Measurements from ENCODE around the gene SERPINB2. TPM values are rescaled to one million over a fixed set of nuclear protein-coding genes. Genes with fewer than 3 reads are reported as not detected.

SERPINB2 gene
- total RNA-seq, 1 experiment from 2014 or later: not detected

DNA sequence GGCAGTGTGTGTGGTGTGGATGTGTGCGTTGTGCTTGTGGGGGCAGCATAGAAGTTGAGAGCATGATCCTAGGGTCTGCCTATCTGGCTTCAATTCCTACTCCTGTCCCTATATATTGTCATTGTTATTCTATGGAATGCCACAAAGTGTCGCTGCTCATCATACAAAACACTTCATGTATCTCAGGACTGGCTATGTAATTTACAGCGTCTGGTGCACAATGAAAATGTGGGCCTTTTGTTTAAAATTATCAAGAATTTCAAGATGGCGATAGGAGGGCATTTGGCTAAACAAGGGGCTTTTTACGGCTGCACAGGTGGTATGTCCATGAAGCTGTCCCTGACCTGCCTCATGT lies 3.4 kb downstream of the SERPINB2 start:
- TF ChIP-seq ZNF317 (CRISPR knock-in tag; IDR thresholded peaks at IDR 0.05; ENCODE audit: borderline replicate concordance, low read depth): no peak
- no peak for TF ChIP-seq TEAD1 (CRISPR knock-in tag; IDR thresholded peaks at IDR 0.05)
- no peak for TF ChIP-seq NR2C2 (CRISPR knock-in tag; IDR thresholded peaks at IDR 0.05)
- Mint-ChIP-seq H3K27ac (no peak overlapping the region), H3K4me3 (no peak overlapping the region), H3K27me3 (ENCODE audit: low read depth) (no peaks in the 10 kb centered on the region), H3K4me1 (no peaks in the 10 kb centered on the region), H3K9me3 (no peaks in the 10 kb centered on the region), H3K36me3 (no peaks in the 10 kb centered on the region)
- ChIA-PET POLR2A (no interaction called here), CTCF (no interaction called here)
- DNase-seq (ENCODE audit: low spot score) (no peak), ATAC-seq (no peak)

GRCh38 chr18:63892566-63892965 lies 5.1 kb downstream of the SERPINB2 start:
- CTCF ChIA-PET: no interaction called here

More at GRCh38 chr18:63892566-63892965, 5.1 kb downstream of the SERPINB2 start:
- TF ChIP-seq ZNF425 (CRISPR knock-in tag; conservative IDR thresholded peaks at IDR 0.05) (no peak), E2F1 (CRISPR knock-in tag; IDR thresholded peaks at IDR 0.05) (no peak), GTF2I (CRISPR knock-in tag; conservative IDR thresholded peaks at IDR 0.05) (no peak), AR (CRISPR knock-in tag; IDR thresholded peaks at IDR 0.05) (no peak), ZNF671 (CRISPR knock-in tag; IDR thresholded peaks at IDR 0.05) (no peak), ZNF138 (CRISPR knock-in tag; conservative IDR thresholded peaks at IDR 0.05) (no peak), NFE2L1 (CRISPR knock-in tag; IDR thresholded peaks at IDR 0.05) (no peak), ZSCAN18 (CRISPR knock-in tag; IDR thresholded peaks at IDR 0.05) (no peak), FOXP1 (CRISPR knock-in tag; IDR thresholded peaks at IDR 0.05; ENCODE audit: borderline replicate concordance) (no peak), SMAD3 (CRISPR knock-in tag; IDR thresholded peaks at IDR 0.05; ENCODE audit: borderline replicate concordance) (no peak), ZBTB43 (CRISPR knock-in tag; IDR thresholded peaks at IDR 0.05) (no peak), E2F5 (CRISPR knock-in tag; IDR thresholded peaks at IDR 0.05) (no peak), NR2C2 (CRISPR knock-in tag; IDR thresholded peaks at IDR 0.05) (no peak), SP1 (CRISPR knock-in tag; conservative IDR thresholded peaks at IDR 0.05) (no peak), CBFB (CRISPR knock-in tag; IDR thresholded peaks at IDR 0.05; ENCODE audit: low read depth) (no peak), IRF2 (CRISPR knock-in tag; IDR thresholded peaks at IDR 0.05; ENCODE audit: borderline replicate concordance, low read depth) (no peak)
- TF ChIP-seq, protein P1, sequence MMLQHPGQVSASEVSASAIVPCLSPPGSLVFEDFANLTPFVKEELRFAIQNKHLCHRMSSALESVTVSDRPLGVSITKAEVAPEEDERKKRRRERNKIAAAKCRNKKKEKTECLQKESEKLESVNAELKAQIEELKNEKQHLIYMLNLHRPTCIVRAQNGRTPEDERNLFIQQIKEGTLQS (CRISPR knock-in tag; conservative IDR thresholded peaks at IDR 0.05): no peak
- TF ChIP-seq, protein P2, sequence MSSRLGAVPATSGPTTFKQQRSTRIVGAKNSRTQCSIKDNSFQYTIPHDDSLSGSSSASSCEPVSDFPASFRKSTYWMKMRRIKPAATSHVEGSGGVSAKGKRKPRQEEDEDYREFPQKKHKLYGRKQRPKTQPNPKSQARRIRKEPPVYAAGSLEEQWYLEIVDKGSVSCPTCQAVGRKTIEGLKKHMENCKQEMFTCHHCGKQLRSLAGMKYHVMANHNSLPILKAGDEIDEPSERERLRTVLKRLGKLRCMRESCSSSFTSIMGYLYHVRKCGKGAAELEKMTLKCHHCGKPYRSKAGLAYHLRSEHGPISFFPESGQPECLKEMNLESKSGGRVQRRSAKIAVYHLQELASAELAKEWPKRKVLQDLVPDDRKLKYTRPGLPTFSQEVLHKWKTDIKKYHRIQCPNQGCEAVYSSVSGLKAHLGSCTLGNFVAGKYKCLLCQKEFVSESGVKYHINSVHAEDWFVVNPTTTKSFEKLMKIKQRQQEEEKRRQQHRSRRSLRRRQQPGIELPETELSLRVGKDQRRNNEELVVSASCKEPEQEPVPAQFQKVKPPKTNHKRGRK (CRISPR knock-in tag; IDR thresholded peaks at IDR 0.05; ENCODE audit: borderline replicate concordance): no peak
- TF ChIP-seq, protein P3, sequence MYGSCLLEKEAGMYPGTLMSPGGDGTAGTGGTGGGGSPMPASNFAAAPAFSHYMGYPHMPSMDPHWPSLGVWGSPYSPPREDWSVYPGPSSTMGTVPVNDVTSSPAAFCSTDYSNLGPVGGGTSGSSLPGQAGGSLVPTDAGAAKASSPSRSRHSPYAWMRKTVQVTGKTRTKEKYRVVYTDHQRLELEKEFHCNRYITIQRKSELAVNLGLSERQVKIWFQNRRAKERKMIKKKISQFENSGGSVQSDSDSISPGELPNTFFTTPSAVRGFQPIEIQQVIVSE (CRISPR knock-in tag; IDR thresholded peaks at IDR 0.05; ENCODE audit: borderline replicate concordance): no peak
- DNase-seq (ENCODE audit: low spot score) (no peak), ATAC-seq (no peak)
- Mint-ChIP-seq H3K9me3 (no peaks in the 10 kb centered on the region), H3K27ac (no peak overlapping the region), H3K4me1 (peaks cover 6% of the 10 kb centered on the region), H3K27me3 (ENCODE audit: low read depth) (no peaks in the 10 kb centered on the region), H3K36me3 (no peaks in the 10 kb centered on the region), H3K4me3 (no peak overlapping the region)
- POLR2A ChIA-PET: no interaction called here

All from WTC11 (cell line).